Smooth muscle cell (in vitro differentiated cells): ENCODE measurements around the gene DEFB125. TPM values are rescaled to one million over a fixed set of nuclear protein-coding genes. Genes with fewer than 3 reads are reported as not detected.
"Not testable (repeated sequence)": the region's sequence is repeated elsewhere in the genome, so short reads cannot be mapped to it uniquely, and the experiment has no call there.

Source experiments
- DNase-seq: peaks from one replicate; lab custom pipeline; 2025; ENCODE audit not compliant: unreplicated experiment; lab: John Stamatoyannopoulos, UW
- H2AFZ ChIP-seq: fragments of 200-600 bp; sonication (generic); 2 replicates; pipeline ENCODE4 v1.6.0; 2016; ENCODE audit warnings: antibody characterized with exemption, low read depth, mild to moderate bottlenecking
- H3F3A ChIP-seq: fragments of 200-600 bp; sonication (generic); 2 replicates; pipeline ENCODE4 v1.6.0; 2017; ENCODE audit warnings: antibody characterized with exemption, low read depth
- H3K27ac ChIP-seq: fragments of 200-600 bp; sonication (generic); 2 replicates; pipeline ENCODE4 v1.5.1; 2016; ENCODE audit warnings: low read depth, mild to moderate bottlenecking
- H3K27me3 ChIP-seq: fragments of 200-600 bp; sonication (generic); 2 replicates; pipeline ENCODE4 v1.6.1; 2016; ENCODE audit warnings: low read depth, mild to moderate bottlenecking
- H3K36me3 ChIP-seq: fragments of 200-600 bp; sonication (generic); 2 replicates; pipeline ENCODE4 v1.5.1; 2016; ENCODE audit warnings: low read depth
- H3K4me1 ChIP-seq: fragments of 200-600 bp; sonication (generic); 2 replicates; pipeline ENCODE4 v1.5.1; 2016; ENCODE audit warnings: low read depth
- H3K4me2 ChIP-seq: fragments of 200-600 bp; sonication (generic); 2 replicates; pipeline ENCODE4 v1.6.0; 2016; ENCODE audit warnings: mild to moderate bottlenecking
- H3K4me3 ChIP-seq: fragments of 200-600 bp; sonication (generic); 2 replicates; pipeline ENCODE4 v1.5.1; 2016; ENCODE audit warnings: mild to moderate bottlenecking
- H3K79me2 ChIP-seq: fragments of 200-600 bp; sonication (generic); 2 replicates; pipeline ENCODE4 v1.6.0; 2016; ENCODE audit warnings: low read depth, mild to moderate bottlenecking
- H3K9ac ChIP-seq: fragments of 200-600 bp; sonication (generic); 2 replicates; pipeline ENCODE4 v1.6.0; 2016; ENCODE audit warnings: low read depth
- H3K9me3 ChIP-seq: fragments of 200-600 bp; sonication (generic); replicated peaks from 2 replicates; pipeline ENCODE4 v1.5.1; 2016; ENCODE audit warnings: low read depth
- H4K20me1 ChIP-seq: fragments of 200-600 bp; sonication (generic); 2 replicates; pipeline ENCODE4 v1.6.0; 2016; ENCODE audit warnings: low read depth
- WGBS: methylation state at CpG from one replicate; pipeline ENCODE4 v1.1.7; 2016; ENCODE audit warnings: low lambda C conversion rate; 5-methylcytosine and 5-hydroxymethylcytosine counted together
- polyA plus RNA-seq: library from polyadenylated mRNA; unstranded; fragments of >200 nt; fragmentation: Nextera tagmentation; extraction: Ambion mirVana; gene quantifications from 2 replicates; pipeline ENCODE4 v1.2.1, GENCODE V29; 2016
- total RNA-seq: library from RNA; depleted of rRNA; stranded (reverse); fragments of >200 nt; gene quantifications from 2 replicates; pipeline ENCODE4 v1.2.3, GENCODE V29; 2014
- TF ChIP-seq, protein P1 (sequence below): fragments of 200-600 bp; sonication (generic); IDR thresholded peaks from 2 replicates; pipeline ENCODE4 v1.5.1; 2017; ENCODE audit warnings: borderline replicate concordance, mild to moderate bottlenecking, antibody characterized with exemption; ENCODE audit not compliant: insufficient read depth, poor library complexity, severe bottlenecking

The DEFB125 gene
- total and polyA plus RNA-seq, 2 experiments from 2014 or later = not detected

DNA sequence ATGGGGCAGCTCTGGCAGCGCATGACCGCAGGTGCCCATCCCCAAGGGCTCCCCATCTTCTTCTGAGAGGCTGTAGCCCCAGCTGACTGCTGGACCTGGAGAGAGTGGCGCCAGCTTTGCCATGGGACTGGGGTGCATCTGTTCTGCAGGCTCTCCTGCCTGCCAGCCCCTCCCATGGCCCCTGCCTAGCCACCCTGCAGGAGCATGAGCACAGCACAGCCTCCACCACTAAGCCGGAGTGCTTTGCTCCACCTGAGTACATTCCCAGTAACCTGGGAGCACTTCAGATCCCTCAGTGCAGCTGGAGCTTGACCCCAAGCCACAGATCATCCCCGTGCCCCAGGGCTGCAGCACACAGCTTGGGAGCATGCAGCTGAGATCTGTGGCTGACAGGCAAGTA is 16.0 kb downstream of the DEFB125 start:
- no peaks in the 10 kb centered on the region for H3K36me3 ChIP-seq
- DNase-seq = no peak
- 85% methylated on average over 4 of the region's 5 CpGs for WGBS
- H3K9me3 ChIP-seq = no peaks in the 10 kb centered on the region
- no peak overlapping the region for H3K9ac ChIP-seq
- H3F3A ChIP-seq = no peaks in the 10 kb centered on the region
- no peak overlapping the region for H3K27ac ChIP-seq
- no peaks in the 10 kb centered on the region for H4K20me1 ChIP-seq
- no peaks in the 10 kb centered on the region for H3K79me2 ChIP-seq
- no peak overlapping the region for H3K4me3 ChIP-seq
- H3K4me2 ChIP-seq = no peak overlapping the region
- H3K4me1 ChIP-seq = no peaks in the 10 kb centered on the region
- no peaks in the 10 kb centered on the region for H3K27me3 ChIP-seq
- TF ChIP-seq, protein P1, sequence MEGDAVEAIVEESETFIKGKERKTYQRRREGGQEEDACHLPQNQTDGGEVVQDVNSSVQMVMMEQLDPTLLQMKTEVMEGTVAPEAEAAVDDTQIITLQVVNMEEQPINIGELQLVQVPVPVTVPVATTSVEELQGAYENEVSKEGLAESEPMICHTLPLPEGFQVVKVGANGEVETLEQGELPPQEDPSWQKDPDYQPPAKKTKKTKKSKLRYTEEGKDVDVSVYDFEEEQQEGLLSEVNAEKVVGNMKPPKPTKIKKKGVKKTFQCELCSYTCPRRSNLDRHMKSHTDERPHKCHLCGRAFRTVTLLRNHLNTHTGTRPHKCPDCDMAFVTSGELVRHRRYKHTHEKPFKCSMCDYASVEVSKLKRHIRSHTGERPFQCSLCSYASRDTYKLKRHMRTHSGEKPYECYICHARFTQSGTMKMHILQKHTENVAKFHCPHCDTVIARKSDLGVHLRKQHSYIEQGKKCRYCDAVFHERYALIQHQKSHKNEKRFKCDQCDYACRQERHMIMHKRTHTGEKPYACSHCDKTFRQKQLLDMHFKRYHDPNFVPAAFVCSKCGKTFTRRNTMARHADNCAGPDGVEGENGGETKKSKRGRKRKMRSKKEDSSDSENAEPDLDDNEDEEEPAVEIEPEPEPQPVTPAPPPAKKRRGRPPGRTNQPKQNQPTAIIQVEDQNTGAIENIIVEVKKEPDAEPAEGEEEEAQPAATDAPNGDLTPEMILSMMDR = no peak
- H2AFZ ChIP-seq = no peak overlapping the region

DNA sequence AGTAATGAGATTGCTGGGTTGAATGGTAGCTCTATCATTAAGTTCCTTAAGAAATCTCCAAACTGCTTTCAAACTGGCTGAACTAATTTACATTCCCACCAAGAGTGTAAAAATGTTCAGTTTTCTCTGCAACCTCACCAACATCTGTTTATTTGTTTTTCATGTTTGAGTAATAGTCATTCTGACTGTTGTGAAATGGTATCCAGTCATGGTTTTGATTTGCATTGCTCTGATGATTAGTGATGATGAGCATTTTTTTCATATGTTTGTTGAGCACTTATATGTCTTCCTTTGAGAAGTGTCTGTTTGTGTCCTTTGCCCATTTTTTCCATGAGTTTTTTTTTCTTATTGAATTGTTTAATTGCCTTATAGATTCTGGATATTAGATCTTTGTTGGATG is 24.9 kb downstream of the DEFB125 start:
- H2AFZ ChIP-seq = no peak overlapping the region

DNA sequence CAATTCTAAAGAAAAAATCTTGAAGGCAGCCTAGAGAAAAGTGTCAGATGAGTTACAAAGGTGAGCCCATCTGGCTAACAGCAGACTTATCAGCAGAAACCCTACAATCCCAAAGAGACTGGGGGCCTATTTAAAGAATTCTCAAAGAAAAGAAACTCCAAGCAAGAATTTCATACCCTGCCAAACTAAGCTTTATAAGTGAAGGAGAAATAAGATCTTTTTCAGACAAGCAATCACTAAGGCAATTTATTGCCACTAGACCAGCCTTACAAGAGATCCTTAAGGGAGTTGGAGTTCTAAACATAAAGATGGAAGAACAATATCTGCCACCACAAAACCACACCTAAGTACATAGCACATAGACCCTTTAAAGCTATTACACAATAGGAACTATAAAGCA is 30.0 kb downstream of the DEFB125 start:
- H3K79me2 ChIP-seq = no peaks in the 10 kb centered on the region
- DNase-seq = no peak
- no peak overlapping the region for H3K4me3 ChIP-seq
- no peak overlapping the region for H3K4me2 ChIP-seq
- peaks cover 3% of the 10 kb centered on the region for H3K9me3 ChIP-seq
- no peaks in the 10 kb centered on the region for H3F3A ChIP-seq
- H3K4me1 ChIP-seq = no peaks in the 10 kb centered on the region
- H3K27me3 ChIP-seq = no peaks in the 10 kb centered on the region
- H2AFZ ChIP-seq = no peak overlapping the region
- TF ChIP-seq, protein P1 = no peak
- no peak overlapping the region for H3K9ac ChIP-seq
- H3K36me3 ChIP-seq = no peaks in the 10 kb centered on the region
- no peaks in the 10 kb centered on the region for H4K20me1 ChIP-seq
- no peak overlapping the region for H3K27ac ChIP-seq

More for the DNA sequence above, 24.9 kb downstream of the DEFB125 start:
- Histone ChIP-seq H3K4me2 (no peak overlapping the region), H4K20me1 (no peaks in the 10 kb centered on the region), H3K4me1 (no peaks in the 10 kb centered on the region), H3K4me3 (no peak overlapping the region), H3K9ac (no peak overlapping the region), H3F3A (no peaks in the 10 kb centered on the region), H3K36me3 (no peaks in the 10 kb centered on the region), H3K27me3 (no peaks in the 10 kb centered on the region), H3K9me3 (peaks cover 3% of the 10 kb centered on the region), H3K79me2 (no peaks in the 10 kb centered on the region), H3K27ac (no peak overlapping the region)
- TF ChIP-seq, protein P1 = no peak
- DNase-seq = no peak

DNA sequence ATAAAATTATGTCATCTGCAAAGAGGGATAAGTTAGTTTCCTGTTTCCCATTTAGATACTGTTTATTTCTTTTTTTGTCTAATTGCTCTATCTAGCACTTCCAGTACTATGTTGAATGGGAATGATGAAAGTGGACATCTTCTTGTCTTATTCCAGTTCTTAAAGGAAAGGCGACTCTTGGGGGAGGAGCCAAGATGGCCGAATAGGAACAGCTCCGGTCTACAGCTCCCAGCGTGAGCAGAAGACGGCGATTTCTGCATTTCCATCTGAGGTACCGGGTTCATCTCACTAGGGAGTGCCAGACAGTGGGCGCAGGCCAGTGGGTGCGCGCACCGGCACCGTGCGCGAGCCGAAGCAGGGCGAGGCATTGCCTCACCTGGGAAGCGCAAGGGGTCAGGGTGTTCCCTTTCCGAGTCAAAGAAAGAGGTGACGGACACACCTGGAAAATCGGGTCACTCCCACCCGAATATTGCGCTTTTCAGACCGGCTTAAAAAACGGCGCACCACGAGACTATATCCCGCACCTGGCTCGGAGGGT is 42.4 kb downstream of the DEFB125 start:
- not testable (repeated sequence) for DNase-seq, H3K9ac ChIP-seq, H4K20me1 ChIP-seq, H3K27me3 ChIP-seq, H3K27ac ChIP-seq, H3K4me1 ChIP-seq, H3K4me3 ChIP-seq, H2AFZ ChIP-seq, H3K36me3 ChIP-seq, H3K9me3 ChIP-seq, H3K4me2 ChIP-seq, H3F3A ChIP-seq, H3K79me2 ChIP-seq
- 83% methylated on average over 21 of the region's 28 CpGs for WGBS
